Prostate gland (tissue), 2 donors: Measurements from ENCODE around the gene HMGA1.

Source experiments
- POLR2A ChIP-seq: fragments of 450-650 bp; IDR thresholded peaks from one replicate; pipeline ENCODE4 v1.6.1; 2016; ENCODE audit warnings: antibody characterized with exemption, mild to moderate bottlenecking
- TF ChIP-seq, protein P1 (sequence below), 4 experiments: fragments of 200-600 bp in 2 of 4; fragments of 450-650 bp in 2 of 4; sonication (generic) in 2 of 4; IDR thresholded peaks; 1 replicate in 3 of 4; 2 replicates in 1 of 4; pipeline ENCODE4 v1.5.1; 2016 to 2019; ENCODE audit warnings: antibody characterized with exemption in 4 of 4, mild to moderate bottlenecking in 2 of 4, moderate library complexity in 2 of 4

DNA sequence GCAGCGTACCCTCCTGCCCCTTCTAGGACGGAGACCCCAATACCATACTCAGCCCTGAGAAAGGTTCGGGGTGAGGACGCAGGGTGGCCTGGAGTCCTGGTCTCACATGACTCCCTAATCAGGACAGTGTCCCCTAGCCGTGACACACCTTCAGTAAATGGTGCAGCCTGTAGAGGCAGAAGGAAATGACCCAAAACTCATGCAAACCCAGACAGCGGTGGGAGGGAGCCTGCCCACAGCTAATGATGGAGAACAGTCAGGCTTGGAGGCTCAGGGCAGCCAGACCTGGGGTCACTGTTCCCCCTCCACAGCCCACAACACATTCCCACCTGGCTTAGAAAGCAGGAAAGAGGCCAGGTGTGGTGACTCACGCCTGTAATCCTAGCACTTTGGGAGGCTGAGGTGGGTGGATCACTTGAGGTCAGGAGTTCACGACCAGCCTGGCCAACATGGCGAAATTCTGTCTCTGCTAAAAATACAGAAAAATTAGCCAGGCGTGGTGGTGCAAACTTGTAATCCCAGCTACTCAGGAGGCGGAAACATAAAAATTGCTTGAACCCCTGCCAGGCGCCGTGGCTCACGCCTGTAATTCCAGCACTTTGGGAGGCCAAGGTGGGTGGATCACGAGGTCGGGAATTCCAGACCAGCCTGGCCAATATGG lies 8.8 kb upstream of the HMGA1 start:
- TF ChIP-seq POLR2A: no peak
- TF ChIP-seq, protein P1, sequence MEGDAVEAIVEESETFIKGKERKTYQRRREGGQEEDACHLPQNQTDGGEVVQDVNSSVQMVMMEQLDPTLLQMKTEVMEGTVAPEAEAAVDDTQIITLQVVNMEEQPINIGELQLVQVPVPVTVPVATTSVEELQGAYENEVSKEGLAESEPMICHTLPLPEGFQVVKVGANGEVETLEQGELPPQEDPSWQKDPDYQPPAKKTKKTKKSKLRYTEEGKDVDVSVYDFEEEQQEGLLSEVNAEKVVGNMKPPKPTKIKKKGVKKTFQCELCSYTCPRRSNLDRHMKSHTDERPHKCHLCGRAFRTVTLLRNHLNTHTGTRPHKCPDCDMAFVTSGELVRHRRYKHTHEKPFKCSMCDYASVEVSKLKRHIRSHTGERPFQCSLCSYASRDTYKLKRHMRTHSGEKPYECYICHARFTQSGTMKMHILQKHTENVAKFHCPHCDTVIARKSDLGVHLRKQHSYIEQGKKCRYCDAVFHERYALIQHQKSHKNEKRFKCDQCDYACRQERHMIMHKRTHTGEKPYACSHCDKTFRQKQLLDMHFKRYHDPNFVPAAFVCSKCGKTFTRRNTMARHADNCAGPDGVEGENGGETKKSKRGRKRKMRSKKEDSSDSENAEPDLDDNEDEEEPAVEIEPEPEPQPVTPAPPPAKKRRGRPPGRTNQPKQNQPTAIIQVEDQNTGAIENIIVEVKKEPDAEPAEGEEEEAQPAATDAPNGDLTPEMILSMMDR (IDR thresholded peaks at IDR 0.05): no peak
